Activated effector memory CD4-positive, alpha-beta T cell treated with anti-CD3 and anti-CD28 coated beads, Interleukin-2, amount 50 U/mL, for 16 hours (primary cell): ENCODE results near the gene CNOT11.
A peak's percentile ranks its signal among the peaks of the same experiment; 100 is the strongest.
"Not testable (repeated sequence)": the region's sequence is repeated elsewhere in the genome, so short reads cannot be mapped to it uniquely, and the experiment has no call there.

Experiments used
- DNase-seq: peaks from one replicate; pipeline ENCODE4 v3.0.0-alpha.2; 2020

The CNOT11 gene

GRCh38 chr2:101252408-101253012, at the start of gene CNOT11:
Gene CNOT11 (plus strand): TSS chr2:101252886. CDS start chr2:101252965, 79 bp downstream.
- peak; percentile 99 for DNase-seq

- no peak for DNase-seq
Observed at GRCh38 chr2:101204400-101205115, 48.1 kb upstream of the CNOT11 start.

- peak; percentile 69 for DNase-seq
Observed at GRCh38 chr2:101205521-101206479, 46.9 kb upstream of the CNOT11 start.

GRCh38 chr2:101208830-101209229, 43.9 kb upstream of the CNOT11 start:
- no peak for DNase-seq

GRCh38 chr2:101219246-101219645, 33.4 kb upstream of the CNOT11 start:
- DNase-seq, result no peak

- not testable (repeated sequence) for DNase-seq
Observed at GRCh38 chr2:101220091-101220490, 32.6 kb upstream of the CNOT11 start.

GRCh38 chr2:101223814-101224231, 28.9 kb upstream of the CNOT11 start:
- DNase-seq, result peak; percentile 71

GRCh38 chr2:101230541-101231001, 22.1 kb upstream of the CNOT11 start:
- no peak for DNase-seq

- no peak for DNase-seq
Observed at GRCh38 chr2:101231240-101231639, 21.4 kb upstream of the CNOT11 start.

- no peak for DNase-seq
Observed at GRCh38 chr2:101231937-101232730, 20.6 kb upstream of the CNOT11 start.

- no peak for DNase-seq
Observed at GRCh38 chr2:101232770-101233169, 19.9 kb upstream of the CNOT11 start.

- DNase-seq, result no peak
Observed at GRCh38 chr2:101234169-101234938, 18.3 kb upstream of the CNOT11 start.

- not testable (repeated sequence) for DNase-seq
Observed at GRCh38 chr2:101235956-101236355, 16.7 kb upstream of the CNOT11 start.

- not testable (repeated sequence) for DNase-seq
Observed at GRCh38 chr2:101237944-101238343, 14.7 kb upstream of the CNOT11 start.

GRCh38 chr2:101238930-101239759, 13.5 kb upstream of the CNOT11 start:
- DNase-seq, result no peak

GRCh38 chr2:101239760-101240118, 12.9 kb upstream of the CNOT11 start:
- DNase-seq, result not testable (repeated sequence)

- DNase-seq, result not testable (repeated sequence)
Observed at GRCh38 chr2:101240694-101241093, 12.0 kb upstream of the CNOT11 start.

GRCh38 chr2:101241158-101241557, 11.5 kb upstream of the CNOT11 start:
- DNase-seq, result no peak

GRCh38 chr2:101244373-101244772, 8.3 kb upstream of the CNOT11 start:
- DNase-seq, result not testable (repeated sequence)

- DNase-seq, result not testable (repeated sequence)
Observed at GRCh38 chr2:101244899-101245298, 7.8 kb upstream of the CNOT11 start.

- not testable (repeated sequence) for DNase-seq
Observed at GRCh38 chr2:101245468-101245867, 7.2 kb upstream of the CNOT11 start.
